IPS-NIHi11 (cell line): ENCODE data around the gene TERT.
A peak's percentile ranks its signal among the peaks of the same experiment; 100 is the strongest.

Source experiments
- DNase-seq: peaks from one replicate; pipeline ENCODE4 v3.0.0; 2012; ENCODE audit warnings: mixed read lengths, low spot score

The TERT gene

DNA sequence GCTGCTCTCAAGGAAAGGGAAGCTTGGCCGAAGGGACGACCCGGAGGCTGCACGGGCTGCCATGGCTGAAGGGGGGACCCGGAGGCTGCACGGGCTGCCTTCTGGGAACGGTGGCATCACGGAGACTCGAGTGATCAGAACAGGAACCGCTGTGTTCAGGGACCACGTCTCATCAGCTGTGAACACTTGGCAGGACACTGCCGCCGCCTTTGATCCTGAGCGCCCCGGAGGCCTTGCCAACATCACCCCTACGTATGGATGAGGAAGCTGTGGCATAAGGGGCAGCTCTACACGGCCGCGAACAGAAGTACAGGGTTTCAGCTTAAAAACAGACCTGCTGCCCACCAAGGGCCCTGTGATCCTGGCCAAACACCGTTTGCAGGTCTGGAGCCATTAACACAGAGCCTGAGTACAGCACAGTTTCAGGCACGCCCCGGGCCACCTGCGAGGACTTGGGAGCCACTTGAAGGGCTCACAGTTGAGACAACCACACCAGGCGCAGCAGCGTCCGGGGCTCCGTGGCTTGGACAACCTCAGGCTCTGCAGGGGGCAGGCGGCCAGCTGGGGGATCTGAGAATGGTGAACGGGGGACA lies 23.9 kb upstream of the TERT start:
- no peak for DNase-seq

GRCh38 chr5:1317921-1318565 lies 23.2 kb upstream of the TERT start:
- no peak for DNase-seq

GRCh38 chr5:1316588-1317340 lies 21.9 kb upstream of the TERT start:
- no peak for DNase-seq

GRCh38 chr5:1315709-1316587 lies 21.1 kb upstream of the TERT start:
- DNase-seq: peak; percentile 70

DNA sequence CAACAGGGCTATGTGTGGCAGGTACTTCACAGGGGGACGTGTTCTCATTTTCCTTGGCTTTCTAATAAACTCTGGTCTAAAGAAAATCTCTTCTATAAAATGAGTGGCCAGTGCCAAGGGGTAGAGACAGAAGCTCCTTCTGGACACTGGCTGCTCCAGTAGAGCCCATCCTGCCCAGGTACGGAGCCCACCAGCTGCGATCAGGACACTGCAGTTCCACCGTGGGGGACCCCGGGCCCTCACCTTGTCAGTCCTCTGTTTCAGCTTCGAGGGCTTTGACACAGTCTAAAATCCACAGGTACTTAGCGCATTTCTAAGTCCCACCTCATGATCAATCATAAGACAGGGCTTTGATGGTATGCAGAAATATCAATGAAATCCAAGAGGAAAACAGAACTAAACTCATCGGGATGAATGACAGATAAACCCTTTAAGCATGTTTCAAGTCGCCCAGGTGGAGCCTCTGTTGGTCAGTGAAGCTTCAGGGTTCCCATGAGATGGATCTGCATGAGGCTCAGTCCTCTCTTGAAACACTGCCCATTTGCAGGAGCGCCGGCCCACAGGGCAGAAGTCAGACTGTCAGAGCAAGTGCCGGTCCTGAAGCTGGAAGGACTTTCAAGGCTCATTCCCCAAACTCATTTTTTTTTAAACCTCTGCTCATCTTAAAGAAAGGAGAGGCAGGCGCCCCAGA lies 20.3 kb upstream of the TERT start:
- no peak for DNase-seq

DNA sequence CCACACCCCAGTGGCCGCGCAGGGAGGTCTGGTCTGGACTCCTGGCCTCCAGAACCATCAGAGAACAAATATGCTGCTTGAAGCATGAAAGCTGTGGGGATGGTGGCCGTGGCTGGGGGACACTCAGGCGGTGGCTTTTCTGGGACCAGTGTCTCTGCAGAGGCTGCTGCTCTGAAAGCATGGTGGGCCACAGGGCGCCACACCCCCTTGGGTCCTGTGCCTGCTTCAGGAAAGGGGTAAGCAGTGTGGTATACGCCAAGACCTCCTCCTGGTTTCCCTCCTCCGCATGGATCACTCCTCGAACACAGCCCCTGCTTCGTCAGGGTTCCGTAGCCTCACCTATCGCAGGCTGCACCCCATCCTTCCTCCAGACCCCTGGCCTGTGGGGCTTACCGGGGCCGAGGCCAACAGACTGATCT lies 19.7 kb upstream of the TERT start:
- no peak for DNase-seq

DNA sequence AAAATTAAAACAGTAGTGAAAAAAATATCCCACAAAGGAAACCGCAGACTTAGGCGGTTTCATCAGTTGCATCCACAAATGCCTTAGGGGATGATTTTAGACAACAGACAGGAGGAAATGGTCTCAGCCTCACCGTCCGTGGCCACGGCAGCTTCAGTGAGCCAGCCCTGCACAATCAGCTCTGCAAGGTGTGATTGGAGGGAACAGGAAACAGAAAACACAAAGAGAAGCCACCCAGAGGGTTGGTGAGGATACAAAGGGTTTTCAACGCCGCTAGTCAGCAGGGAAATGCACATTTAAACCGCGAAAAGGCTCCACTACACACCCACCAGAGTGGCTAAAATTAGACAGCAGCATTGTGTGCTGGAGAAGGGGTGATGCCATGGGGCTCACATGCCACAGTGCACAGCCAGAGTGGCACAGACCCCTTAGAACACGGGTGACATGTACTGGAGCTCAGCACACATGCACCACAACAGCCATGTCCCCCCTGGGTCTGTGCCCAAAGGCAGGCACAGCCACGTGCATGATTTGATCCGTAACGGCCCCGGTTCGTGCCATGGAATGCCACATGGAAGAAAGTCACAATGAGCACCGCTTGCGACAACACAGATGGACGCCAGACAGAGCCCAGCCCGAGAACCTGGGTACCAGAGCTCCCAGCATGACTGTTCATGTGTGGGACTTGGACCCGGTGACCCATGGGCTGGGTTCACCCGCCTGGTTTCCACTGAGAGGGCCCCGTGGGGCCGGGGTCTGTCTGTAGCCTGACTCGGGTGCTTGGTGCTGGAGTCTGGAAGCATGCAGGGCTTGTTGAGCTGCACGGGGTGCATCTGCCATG lies 18.3 kb upstream of the TERT start:
- DNase-seq: no peak

DNA sequence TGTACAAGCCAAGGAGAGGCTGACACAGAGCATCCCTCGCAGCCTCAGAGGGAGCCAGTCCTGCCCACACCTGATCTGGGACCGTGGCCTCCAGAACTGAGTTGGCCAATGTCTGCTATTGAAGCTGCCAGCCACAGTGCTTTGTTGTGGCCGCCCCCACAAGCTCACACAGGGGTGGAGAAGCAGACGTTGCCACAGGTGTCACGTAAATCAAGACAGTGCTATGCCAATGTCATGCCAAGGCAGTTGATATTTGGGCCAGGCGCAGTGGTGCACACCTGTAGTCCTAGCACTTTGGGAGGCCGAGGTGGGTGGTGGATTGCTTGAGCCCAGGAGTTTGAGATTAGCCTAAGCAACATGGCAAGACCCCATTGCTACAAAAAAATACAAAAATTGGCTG lies 17.3 kb upstream of the TERT start:
- no peak for DNase-seq

DNA sequence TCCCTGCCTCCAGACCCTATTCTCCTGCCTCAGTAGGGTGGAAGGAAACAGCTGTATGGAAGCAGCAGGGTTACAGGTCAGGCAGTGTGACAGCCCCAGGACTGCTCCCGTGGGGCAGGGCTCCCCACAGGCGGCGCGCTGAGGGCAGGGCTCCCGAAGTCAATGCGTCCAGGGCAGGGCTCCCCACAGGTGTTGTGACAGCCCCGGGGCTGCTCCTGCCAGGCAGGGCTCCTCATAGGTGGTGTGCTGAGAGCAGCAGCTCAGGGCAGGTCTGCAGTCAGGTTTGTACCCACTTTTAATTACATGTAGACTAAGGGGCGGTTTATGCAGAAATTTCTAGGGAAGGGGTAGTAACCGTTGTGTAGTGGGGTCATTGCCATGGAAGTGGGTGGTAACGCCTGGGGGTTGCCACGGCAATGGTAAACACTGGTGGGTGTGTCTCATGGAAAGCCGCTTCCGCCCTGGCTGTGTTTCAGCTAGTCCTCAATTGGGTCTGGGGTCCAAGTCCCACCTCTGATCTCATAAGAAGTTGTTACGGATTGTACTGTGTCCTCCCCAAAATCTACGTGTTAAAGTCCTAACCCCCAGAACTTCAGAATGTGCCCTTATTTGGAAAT lies 16.7 kb upstream of the TERT start:
- no peak for DNase-seq

DNA sequence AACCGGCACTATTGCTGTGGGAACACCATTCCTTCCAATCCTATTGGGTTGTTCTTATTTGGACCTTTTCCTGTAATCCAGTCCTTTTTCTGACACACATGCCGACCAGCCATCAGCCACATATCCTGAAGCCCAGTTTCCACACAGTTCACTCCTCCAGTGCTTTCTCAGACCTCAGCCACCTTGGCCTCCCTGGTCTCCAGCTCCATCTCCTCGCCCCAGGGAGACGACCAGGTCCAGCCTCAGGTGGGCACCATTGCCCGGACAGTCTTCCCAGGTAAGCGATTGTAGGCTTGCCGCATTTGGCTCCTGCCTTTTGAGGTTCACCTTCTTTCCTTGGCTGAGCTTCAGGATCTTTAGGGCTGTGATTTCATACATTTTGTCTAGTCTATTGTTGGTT lies 15.2 kb upstream of the TERT start:
- DNase-seq: no peak

DNA sequence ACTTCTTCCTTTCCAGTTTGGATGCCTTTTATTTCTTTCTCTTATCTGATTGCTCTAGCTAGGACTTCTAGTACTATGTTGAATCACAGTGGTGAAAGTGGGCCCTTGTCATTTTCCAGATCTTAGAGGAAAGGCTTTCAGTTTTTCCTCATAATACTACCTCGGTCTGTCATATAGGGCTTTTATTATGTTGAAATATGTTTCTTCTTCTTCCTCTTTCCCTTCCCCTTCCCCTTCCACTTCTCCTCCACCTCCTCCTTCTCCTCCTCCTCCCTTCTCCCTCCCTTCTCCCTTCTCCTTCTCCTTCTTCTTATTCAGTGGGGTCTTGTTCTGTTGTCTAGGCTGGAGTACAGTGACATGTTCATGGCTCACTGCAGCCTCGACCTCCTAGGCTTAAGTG lies 9.2 kb upstream of the TERT start:
- DNase-seq: no peak

DNA sequence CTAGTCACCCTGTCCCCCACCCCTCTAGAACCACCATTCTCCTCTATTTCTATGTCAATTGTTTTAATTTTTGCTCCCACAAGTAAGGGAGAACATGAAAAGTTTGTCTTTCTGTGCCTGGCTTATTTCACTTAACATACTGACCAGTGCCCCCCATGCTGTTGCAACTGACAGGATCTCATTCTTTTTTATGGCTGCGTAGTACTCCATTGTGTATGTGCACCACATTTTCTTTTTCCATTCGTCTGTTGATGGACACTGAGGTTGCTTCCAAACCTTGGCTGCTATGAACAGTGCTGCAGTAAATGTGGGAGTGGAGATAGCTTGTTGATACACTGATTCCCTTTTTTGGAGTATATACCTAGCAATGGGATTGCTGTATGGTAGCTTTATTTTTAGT lies 7.4 kb upstream of the TERT start:
- no peak for DNase-seq

- DNase-seq: no peak
These were observed 5.8 kb upstream of the TERT start for GRCh38 chr5:1300581-1301083.

- no peak for DNase-seq
These were observed 5.1 kb upstream of the TERT start for GRCh38 chr5:1299961-1300360.

- no peak for DNase-seq
These were observed 4.6 kb upstream of the TERT start for GRCh38 chr5:1299511-1299850.

- no peak for DNase-seq
These were observed 4.0 kb upstream of the TERT start for GRCh38 chr5:1298723-1299510.

GRCh38 chr5:1298067-1298551 lies 3.2 kb upstream of the TERT start:
- no peak for DNase-seq

DNA sequence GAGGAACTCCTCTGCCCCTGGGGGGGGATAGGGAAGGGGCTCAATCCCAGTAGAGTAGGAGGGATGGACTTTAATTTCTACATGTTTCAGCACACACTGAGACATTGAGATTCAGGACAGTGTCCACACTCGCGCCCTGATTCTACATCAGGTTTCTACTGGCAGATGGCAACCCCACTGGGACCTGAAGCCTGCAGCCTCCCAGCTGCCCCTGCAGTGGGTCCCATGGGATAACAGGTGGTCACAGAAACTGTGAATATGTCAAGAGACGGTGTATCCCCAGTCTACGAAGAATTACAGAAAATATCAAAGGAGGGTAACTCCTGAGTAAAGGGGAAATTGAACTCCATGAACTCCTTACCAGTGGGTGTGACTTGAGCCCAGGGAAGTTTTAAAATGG lies 2.4 kb upstream of the TERT start:
- no peak for DNase-seq

DNA sequence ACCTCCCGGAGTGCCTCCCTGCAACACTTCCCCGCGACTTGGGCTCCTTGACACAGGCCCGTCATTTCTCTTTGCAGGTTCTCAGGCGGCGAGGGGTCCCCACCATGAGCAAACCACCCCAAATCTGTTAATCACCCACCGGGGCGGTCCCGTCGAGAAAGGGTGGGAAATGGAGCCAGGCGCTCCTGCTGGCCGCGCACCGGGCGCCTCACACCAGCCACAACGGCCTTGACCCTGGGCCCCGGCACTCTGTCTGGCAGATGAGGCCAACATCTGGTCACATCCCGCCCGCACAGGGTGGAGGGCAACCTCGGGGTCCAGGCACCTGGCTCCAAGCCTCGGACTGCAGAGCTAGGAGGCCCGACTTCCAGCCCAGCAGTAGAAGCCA lies 776 bp upstream of the TERT start:
- DNase-seq: no peak
